Measurements from ENCODE around the gene COPS3.

Gene COPS3

DNA sequence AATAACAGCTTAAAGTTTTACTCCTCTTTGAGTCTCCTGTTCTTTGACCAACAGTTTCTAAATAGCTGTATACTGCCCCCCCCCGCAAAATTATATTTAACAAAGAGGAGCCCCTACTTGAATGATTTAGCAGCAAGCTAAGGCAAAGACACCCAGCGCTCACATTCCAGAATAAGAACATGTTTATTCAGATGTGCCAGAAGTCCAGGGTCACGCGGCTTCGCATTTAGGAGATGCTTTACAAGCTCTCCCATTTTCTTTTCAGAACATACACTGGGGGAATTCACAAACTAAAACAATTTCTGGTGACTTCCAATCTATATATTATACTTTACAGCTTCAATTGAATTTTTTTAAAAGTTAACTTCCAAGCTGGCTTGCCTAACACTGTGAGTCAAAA, 80.2 kb downstream of the COPS3 start:
- Histone ChIP-seq H3K4me1 (peaks cover 11% of the 10 kb centered on the region), H2AFZ (no peak overlapping the region), H3K36me3 (ENCODE audit: control insufficient read depth, insufficient read depth, low read length) (no peaks in the 10 kb centered on the region), H3K27ac (no peak overlapping the region), H3K27me3 (ENCODE audit: control insufficient read depth, insufficient read depth, low read length) (no peaks in the 10 kb centered on the region), H3K9ac (no peak overlapping the region), H3K4me3 (ENCODE audit: low read depth, low read length) (no peak overlapping the region), H3K9me3 (ENCODE audit: control insufficient read depth, low read length) (no peaks in the 10 kb centered on the region), H3K4me2 (ENCODE audit: low read length) (no peak overlapping the region), H3K79me2 (no peaks in the 10 kb centered on the region)
- TF ChIP-seq, protein P1, sequence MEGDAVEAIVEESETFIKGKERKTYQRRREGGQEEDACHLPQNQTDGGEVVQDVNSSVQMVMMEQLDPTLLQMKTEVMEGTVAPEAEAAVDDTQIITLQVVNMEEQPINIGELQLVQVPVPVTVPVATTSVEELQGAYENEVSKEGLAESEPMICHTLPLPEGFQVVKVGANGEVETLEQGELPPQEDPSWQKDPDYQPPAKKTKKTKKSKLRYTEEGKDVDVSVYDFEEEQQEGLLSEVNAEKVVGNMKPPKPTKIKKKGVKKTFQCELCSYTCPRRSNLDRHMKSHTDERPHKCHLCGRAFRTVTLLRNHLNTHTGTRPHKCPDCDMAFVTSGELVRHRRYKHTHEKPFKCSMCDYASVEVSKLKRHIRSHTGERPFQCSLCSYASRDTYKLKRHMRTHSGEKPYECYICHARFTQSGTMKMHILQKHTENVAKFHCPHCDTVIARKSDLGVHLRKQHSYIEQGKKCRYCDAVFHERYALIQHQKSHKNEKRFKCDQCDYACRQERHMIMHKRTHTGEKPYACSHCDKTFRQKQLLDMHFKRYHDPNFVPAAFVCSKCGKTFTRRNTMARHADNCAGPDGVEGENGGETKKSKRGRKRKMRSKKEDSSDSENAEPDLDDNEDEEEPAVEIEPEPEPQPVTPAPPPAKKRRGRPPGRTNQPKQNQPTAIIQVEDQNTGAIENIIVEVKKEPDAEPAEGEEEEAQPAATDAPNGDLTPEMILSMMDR (IDR thresholded peaks at IDR 0.05) = no peak

DNA sequence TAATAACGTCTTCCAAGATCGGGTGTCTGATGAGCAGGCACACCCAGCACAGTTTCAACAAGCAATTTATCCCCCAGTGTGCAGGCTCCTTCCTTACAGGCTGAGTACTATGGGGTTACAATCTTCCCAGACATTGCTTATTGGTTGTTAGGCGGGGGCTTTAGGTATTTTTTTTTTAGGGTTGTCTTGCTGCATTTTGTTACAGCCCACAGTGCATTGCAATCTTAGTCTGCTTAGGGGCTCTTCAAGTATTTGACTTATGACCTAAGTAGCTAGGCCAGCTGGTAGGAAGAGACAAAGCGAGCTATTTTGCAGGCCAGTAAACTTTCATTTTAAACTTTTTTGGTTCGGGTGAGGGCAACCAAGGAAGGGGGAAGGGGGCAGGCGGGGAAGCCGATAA, 80.7 kb downstream of the COPS3 start:
- H3K4me2 ChIP-seq (ENCODE audit: low read length) = no peak overlapping the region
- H2AFZ ChIP-seq = no peak overlapping the region
- no peak overlapping the region for H3K27ac ChIP-seq
- H3K9ac ChIP-seq = no peak overlapping the region
- H3K27me3 ChIP-seq (ENCODE audit: control insufficient read depth, insufficient read depth, low read length) = no peaks in the 10 kb centered on the region
- no peak overlapping the region for H3K4me3 ChIP-seq (ENCODE audit: low read depth, low read length)
- TF ChIP-seq, protein P1 (IDR thresholded peaks at IDR 0.05) = no peak
- H3K36me3 ChIP-seq (ENCODE audit: control insufficient read depth, insufficient read depth, low read length) = no peaks in the 10 kb centered on the region
- H3K4me1 ChIP-seq = peaks cover 11% of the 10 kb centered on the region
- H3K79me2 ChIP-seq = no peaks in the 10 kb centered on the region
- no peaks in the 10 kb centered on the region for H3K9me3 ChIP-seq (ENCODE audit: control insufficient read depth, low read length)

DNA sequence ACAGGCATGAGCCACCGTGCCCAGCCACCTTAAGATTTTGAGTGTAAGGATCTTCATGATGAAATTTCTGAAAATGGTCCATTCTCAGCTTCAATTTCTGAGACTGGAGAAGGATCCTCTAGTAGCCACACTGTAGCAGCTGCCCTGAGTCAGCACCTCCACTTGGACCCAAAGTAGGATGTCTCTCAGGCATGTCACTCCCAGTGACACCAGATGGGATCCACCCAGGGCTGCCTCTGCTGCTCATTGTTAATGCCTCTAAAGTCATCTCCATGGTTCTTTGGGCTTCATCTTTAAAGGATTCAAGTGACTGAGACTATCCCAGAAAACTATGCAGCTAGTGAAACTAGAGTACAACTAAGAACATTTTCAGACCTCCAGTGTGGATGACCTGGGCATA, 82.8 kb downstream of the COPS3 start:
- Histone ChIP-seq H3K4me3 (ENCODE audit: low read depth, low read length) (no peak overlapping the region), H3K79me2 (no peaks in the 10 kb centered on the region), H3K4me2 (ENCODE audit: low read length) (no peak overlapping the region), H3K9ac (no peak overlapping the region), H3K27ac (no peak overlapping the region), H3K9me3 (ENCODE audit: control insufficient read depth, low read length) (no peaks in the 10 kb centered on the region), H2AFZ (no peak overlapping the region), H3K4me1 (peaks cover 6% of the 10 kb centered on the region), H3K27me3 (ENCODE audit: control insufficient read depth, insufficient read depth, low read length) (no peaks in the 10 kb centered on the region), H3K36me3 (ENCODE audit: control insufficient read depth, insufficient read depth, low read length) (no peaks in the 10 kb centered on the region)
- TF ChIP-seq, protein P1 (IDR thresholded peaks at IDR 0.05) = no peak

DNA sequence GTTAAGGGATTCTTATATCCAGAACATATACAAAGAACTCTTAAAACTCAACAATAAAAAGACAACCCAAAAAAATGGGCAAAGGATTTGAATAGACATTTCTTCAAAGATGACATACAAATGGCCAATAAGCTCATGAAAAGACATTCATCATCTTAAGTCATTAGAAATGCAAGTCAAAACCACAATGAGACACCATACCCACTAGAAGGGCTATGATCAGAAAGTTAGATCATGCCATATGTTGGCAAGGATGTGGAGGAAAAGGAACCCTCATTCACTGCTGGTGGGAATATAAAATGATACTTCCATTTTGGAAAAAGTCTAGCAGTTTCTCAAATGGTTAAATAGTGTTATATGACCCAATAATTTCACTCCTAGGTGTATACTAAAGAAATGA, 84.3 kb downstream of the COPS3 start:
- no peaks in the 10 kb centered on the region for H3K79me2 ChIP-seq
- no peaks in the 10 kb centered on the region for H3K36me3 ChIP-seq (ENCODE audit: control insufficient read depth, insufficient read depth, low read length)
- H3K9ac ChIP-seq = no peak overlapping the region
- peaks cover 6% of the 10 kb centered on the region for H3K4me1 ChIP-seq
- H3K27me3 ChIP-seq (ENCODE audit: control insufficient read depth, insufficient read depth, low read length) = no peaks in the 10 kb centered on the region
- TF ChIP-seq, protein P1 (IDR thresholded peaks at IDR 0.05) = no peak
- H3K4me3 ChIP-seq (ENCODE audit: low read depth, low read length) = no peak overlapping the region
- no peaks in the 10 kb centered on the region for H3K9me3 ChIP-seq (ENCODE audit: control insufficient read depth, low read length)
- no peak overlapping the region for H3K4me2 ChIP-seq (ENCODE audit: low read length)
- H2AFZ ChIP-seq = no peak overlapping the region
- H3K27ac ChIP-seq = no peak overlapping the region
